CD4-positive, alpha-beta T cell treated with Interleukin-12 subunit alpha and Interleukin-12 subunit beta, for 1 hour (primary cell): ENCODE results near the gene ZNF23.

ENCODE experiments used
- DNase-seq: peaks from one replicate; pipeline ENCODE4 v3.0.0-alpha.2; 2020

The ZNF23 gene

GRCh38 chr16:71426069-71426879 is 35.8 kb downstream of the ZNF23 start:
- DNase-seq = peak; percentile 21

DNA sequence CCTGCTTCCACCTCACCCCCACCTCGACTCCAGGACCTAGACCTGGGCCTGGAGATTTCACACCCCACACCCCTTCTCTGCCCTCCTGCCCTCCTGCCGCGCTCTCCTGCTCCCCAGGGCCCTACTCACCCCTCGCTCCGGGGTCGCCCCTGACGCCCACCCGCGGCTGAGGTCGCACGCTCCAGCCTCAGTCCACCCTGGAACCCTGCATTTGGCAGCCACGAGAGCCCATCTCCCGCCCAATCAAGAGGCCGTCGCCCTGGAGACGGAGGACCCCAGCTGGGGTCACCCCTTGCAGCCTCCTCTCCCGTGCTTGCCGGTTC is 36.3 kb downstream of the ZNF23 start:
- no peak for DNase-seq

GRCh38 chr16:71424626-71425025 is 37.4 kb downstream of the ZNF23 start:
- DNase-seq = no peak

DNA sequence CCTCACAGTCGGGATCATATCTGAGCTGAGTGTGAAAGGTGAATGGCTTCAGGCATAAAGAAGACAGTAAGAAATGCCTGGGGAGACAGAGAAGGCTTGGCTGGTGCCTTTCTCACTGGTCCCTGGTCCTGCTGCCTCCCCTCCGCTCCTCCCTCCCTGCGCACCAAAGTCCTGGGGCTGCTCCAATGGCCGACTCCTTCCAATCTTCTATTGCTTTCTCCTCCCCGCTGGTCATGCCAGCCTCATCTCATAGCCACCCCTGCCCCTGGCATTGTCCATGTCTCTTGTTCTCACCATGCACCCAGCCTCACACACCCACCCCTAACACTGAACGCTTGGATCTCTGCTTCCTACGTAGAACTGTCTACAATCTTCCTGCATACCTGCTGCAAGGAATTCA is 38.2 kb downstream of the ZNF23 start:
- DNase-seq = no peak

DNA sequence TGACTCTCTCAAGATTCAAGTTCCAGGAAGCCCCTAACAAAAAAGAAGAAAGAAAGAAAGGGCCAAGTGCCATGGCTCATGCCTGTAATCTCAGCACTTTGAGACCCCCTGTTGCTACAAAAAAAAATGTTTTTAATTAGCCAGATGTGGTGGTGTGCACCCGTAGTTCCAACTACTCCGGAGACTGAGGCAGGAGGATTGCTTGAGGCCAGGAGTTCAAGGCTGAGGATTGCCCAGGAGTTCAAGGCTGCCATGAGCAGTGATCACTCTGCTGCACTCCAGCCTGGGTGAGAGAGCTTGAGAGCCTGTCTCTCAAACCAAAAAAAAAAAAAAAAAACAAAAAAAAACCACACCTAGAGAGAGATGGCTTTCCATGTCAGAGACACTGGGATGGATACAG is 39.0 kb downstream of the ZNF23 start:
- DNase-seq = no peak

DNA sequence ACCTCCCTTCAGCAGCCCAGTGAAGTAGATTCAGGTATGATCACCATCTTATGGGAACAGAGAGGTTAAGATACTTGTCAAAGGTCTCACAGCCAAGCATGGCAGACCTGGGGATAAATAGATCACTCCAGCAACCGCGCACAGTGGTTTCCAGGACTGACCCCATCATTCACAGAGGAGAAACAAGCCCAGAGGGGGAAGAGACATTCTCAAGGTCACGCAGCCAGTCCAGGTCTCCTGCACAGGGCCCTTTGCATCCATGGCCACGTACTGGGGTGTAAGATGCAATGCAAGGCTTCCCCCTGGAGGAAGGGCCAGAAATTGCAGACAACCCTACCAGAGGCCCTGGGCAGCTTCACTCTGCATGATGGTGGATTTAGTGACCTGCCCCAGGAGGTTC is 40.1 kb downstream of the ZNF23 start:
- DNase-seq = peak; percentile 14

- no peak for DNase-seq
These were observed 48.0 kb downstream of the ZNF23 start for GRCh38 chr16:71414038-71414437.

GRCh38 chr16:71413341-71413740 is 48.7 kb downstream of the ZNF23 start:
- no peak for DNase-seq

GRCh38 chr16:71412270-71413160 is 49.5 kb downstream of the ZNF23 start:
- DNase-seq = peak; percentile 63

DNA sequence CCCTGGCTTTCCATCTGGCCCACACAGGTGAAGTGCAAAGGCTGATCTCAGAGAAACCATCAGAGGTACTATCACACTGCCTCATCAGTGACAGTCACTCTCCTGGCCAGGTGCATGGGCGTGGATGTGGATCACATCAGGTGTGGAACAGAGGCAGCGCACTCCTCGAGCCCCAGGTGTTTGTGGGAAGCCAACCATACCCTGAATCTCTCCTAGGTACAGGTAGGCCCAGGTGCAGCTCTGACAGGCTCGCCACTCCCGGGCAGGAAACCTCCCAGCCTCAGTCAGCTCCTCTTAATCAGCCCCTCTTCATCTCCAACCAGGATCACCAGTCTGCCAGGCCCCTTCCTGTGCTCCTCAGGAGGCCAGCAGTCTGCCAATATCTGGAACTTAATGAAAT is 51.9 kb downstream of the ZNF23 start:
- DNase-seq = no peak

DNA sequence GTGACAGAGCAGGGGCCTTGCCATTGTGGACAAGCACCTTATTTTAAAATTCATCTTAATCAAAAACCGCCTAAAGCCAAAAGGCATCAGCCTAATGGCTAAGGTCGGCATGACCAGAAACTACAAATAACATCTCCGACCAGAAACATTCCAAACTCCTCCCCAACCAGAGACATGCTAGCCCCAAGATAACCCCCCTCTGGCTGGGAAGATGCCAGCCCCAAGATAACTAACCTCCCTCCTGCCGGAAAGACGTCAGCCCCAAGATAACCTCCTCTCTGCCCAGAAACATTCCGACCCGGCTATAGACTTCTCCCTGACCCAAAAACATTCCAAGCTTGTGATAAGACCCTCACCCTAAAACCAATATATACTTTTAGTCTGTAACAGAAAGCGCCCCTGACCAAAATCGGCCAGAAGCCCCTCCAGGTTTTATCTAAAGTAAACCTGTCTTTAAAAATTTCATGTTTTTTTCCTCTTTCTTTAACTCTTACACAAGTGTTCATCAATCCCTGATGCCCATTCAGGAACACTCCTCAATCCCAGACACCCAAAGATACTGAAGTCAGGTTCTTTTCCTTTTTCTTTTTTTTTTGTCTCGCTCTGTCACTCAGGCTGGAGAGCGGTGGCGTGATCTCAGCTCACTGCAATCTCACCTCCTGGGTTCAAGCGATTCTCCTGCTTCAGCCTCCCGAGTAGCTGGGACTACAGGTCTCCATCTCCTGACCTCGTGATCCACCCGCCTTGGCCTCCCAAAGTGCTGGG is 52.9 kb downstream of the ZNF23 start:
- no peak for DNase-seq

- DNase-seq = no peak
These were observed 53.5 kb downstream of the ZNF23 start for GRCh38 chr16:71408536-71408935.

- no peak for DNase-seq
These were observed 54.3 kb downstream of the ZNF23 start for GRCh38 chr16:71407731-71408130.

DNA sequence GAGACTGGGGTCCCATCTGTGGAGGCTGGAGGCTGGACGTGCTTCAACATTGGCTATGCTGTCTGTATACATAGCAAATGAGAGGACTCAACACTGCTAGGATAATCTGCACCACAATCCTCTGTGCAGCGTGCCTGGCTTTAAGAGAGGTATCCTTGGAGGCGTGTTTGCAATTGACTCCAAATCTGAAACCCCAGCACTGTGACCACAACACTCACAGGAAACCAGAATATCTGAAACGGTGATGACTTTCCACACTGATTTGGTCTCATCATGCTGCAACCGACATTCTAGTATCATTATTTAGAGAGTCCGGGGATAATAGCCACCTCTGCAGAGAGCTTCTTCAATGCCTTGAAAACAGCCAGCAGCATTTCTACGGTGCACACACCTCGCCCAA is 55.3 kb downstream of the ZNF23 start:
- no peak for DNase-seq

DNA sequence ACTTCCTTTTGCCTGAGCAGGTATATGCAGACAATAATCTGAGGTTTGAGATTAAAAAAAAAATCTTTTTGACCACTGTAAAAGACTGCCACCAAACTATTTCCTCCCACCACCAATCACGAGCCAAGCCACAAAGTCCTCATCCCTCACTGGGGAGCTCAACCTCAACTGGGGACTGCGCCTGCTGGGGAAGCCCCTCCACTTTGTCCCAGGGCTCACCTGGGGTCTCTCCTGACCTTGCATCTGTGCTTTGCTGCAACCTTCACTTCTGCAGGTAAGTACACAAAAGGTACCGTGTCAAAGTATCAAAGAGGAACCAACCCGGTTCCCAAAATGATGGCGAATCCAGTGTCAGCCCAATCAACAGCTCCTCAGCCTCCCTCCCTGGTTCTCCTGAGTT is 55.7 kb downstream of the ZNF23 start:
- no peak for DNase-seq

DNA sequence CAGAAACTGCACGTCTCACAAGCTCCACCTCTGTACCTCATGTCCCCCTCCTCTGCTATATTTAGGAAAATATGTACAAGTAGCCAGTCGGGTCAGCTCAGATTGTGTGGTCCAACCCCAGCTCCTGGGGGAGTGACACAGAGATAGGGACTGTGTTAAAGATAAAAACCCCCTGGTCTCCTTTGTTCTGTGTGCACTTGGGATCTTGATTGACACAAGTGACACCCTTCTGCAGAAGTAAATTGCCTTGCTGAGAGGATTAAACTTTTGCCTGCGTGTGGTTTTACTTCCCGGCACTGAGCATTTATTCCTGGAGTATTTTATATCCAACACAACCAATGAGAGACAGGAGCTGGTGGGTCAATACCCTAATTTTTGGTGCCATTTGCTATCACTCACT is 57.7 kb downstream of the ZNF23 start:
- no peak for DNase-seq

DNA sequence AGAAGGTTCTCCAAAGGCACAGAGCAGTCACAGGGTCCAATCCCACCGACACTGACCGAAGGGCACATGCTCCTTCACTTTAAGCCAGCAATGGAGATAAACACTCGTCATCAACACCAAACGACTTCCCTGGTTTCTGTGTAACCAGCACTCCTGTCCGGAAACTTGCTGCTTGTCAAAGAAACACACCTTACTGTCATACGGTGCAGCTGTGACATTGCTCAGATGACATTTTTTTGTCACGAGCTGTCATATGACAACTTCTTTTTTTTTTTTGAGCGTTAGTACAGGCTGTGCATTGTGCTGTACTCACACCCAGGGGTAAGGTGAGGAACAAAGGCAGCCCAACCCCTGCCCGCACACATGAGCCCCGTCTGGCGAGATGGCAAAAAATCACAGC is 59.4 kb downstream of the ZNF23 start:
- no peak for DNase-seq

- no peak for DNase-seq
These were observed 60.0 kb downstream of the ZNF23 start for GRCh38 chr16:71402007-71402406.

DNA sequence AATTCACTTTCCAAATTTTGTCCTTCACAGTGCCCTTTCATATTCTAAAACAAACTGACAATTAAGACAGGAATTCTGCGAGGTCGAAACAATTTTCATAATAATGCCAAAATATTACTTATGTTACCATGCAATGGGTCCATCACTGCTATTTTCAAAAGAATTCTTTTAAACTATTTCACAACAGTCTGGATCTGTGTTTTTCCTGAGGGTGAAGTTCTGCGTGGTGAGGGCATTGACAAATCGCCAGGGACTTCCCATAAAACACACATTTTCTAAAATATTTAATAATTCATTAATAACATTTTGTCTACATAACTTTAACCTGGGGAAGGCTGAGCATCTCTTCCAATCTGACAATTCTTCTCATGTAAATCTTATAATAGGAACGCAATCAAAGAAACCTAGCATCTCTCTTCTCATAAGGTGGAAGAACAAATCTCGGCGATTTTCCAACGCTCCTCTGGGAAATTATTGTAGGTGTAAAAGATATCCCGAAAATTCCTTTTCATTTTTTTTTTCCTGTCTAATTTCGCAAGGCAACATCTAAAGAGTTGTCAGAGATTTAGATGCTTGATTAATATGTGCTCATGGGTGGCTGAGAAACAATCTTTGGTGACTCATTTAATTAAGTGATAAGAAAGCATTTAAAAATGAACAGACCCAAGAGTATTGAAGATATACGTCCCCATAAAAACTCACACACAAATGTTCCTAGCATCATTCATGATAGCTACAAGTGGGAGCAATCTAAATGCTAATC is 62.1 kb downstream of the ZNF23 start:
- DNase-seq = no peak
